A673 (cell line): ENCODE results near the gene MCUR1. TPM values are rescaled to one million over a fixed set of nuclear protein-coding genes. Genes with fewer than 3 reads are reported as not detected.

ENCODE experiments used
- BruUV-seq: library from RNA; stranded (reverse); fragments of 400-500 nt; replicated peaks from 2 replicates; lab custom pipeline; 2021; lab: Mats Ljungman, UMichigan
- CTCF ChIA-PET: fragments of 300-600 bp; sonication (Branson Sonifier 250); formaldehyde crosslinking; loops from one replicate; lab custom pipeline; 2022; ENCODE audit warnings: antibody characterized with exemption; lab: Charles Lee
- POLR2A ChIA-PET: fragments of 300-600 bp; sonication (Branson Sonifier 250); formaldehyde crosslinking; loops from one replicate; lab custom pipeline; 2022; ENCODE audit warnings: antibody characterized with exemption; ENCODE audit not compliant: low non-redundant PET; lab: Charles Lee
- DNase-seq: peaks from one replicate; pipeline ENCODE4 v3.0.0-alpha.2; 2015; ENCODE audit warnings: low spot score
- H3K27ac ChIP-seq: fragments of 200-600 bp; sonication (generic); 2 replicates; pipeline ENCODE4 v1.5.1; 2016; ENCODE audit warnings: mixed run types, low read depth, mild to moderate bottlenecking, mixed read lengths, antibody characterized with exemption, low read length; ENCODE audit not compliant: poor library complexity, severe bottlenecking
- H3K27me3 ChIP-seq: fragments of 200-600 bp; sonication (generic); replicated peaks from 2 replicates; pipeline ENCODE4 v1.6.1; 2017; ENCODE audit warnings: mixed run types, low read depth, mild to moderate bottlenecking, mixed read lengths, antibody characterized with exemption, low read length; ENCODE audit not compliant: insufficient read depth, poor library complexity
- H3K36me3 ChIP-seq: fragments of 200-600 bp; sonication (generic); 2 replicates; pipeline ENCODE4 v1.6.1; 2016; ENCODE audit warnings: mixed run types, mild to moderate bottlenecking, mixed read lengths, antibody characterized with exemption, low read length; ENCODE audit not compliant: insufficient read depth, poor library complexity, severe bottlenecking
- H3K4me1 ChIP-seq: fragments of 200-600 bp; sonication (generic); 2 replicates; pipeline ENCODE4 v1.6.1; 2017; ENCODE audit warnings: mixed run types, mild to moderate bottlenecking, mixed read lengths, antibody characterized with exemption, low read length; ENCODE audit not compliant: insufficient read depth, poor library complexity, severe bottlenecking
- H3K4me3 ChIP-seq: fragments of 200-600 bp; sonication (generic); 2 replicates; pipeline ENCODE4 v1.5.1; 2016; ENCODE audit warnings: low read depth, mixed run types, mild to moderate bottlenecking, mixed read lengths, low read length; ENCODE audit not compliant: poor library complexity, severe bottlenecking
- H3K9me3 ChIP-seq: fragments of 200-600 bp; sonication (generic); 2 replicates; pipeline ENCODE4 v1.6.1; 2016; ENCODE audit warnings: mixed run types, low read depth, mild to moderate bottlenecking, mixed read lengths, antibody characterized with exemption, low read length; ENCODE audit not compliant: poor library complexity, severe bottlenecking
- CTCF ChIP-seq: fragments of 300-800, 200-600 bp; sonication (generic); conservative IDR thresholded peaks from 2 replicates; pipeline ENCODE4 v1.5.1; 2017; ENCODE audit warnings: low read depth, mild to moderate bottlenecking, antibody characterized with exemption, low read length, moderate library complexity, mixed read lengths
- EZH2 ChIP-seq: fragments of 200-600 bp; sonication (generic); IDR thresholded peaks from 2 replicates; pipeline ENCODE4 v1.6.1; 2017; ENCODE audit warnings: borderline replicate concordance, low read depth, mild to moderate bottlenecking, mixed read lengths, antibody characterized with exemption, low read length; ENCODE audit not compliant: poor library complexity, severe bottlenecking
- intact Hi-C: fragments of 100-400 bp; cut with micrococcal nuclease; formaldehyde crosslinking; loops from one replicate; pipeline ENCODE4 v1.10.0; 2022; ENCODE audit not compliant: unreplicated experiment
- total RNA-seq: library from RNA; stranded (reverse); gene quantifications from 2 replicates; pipeline ENCODE4 v1.2.3, GENCODE V29; 2021

The MCUR1 gene
- total RNA-seq, 1 experiment from 2014 or later: 56.6 TPM

GRCh38 chr6:13741365-13741764 is 73.0 kb downstream of the MCUR1 start:
- intact Hi-C loops: no loop called here
- TF ChIP-seq CTCF (no peak), EZH2 (no peak)
- no peak for DNase-seq
- no TSS peak for BruUV-seq
- H3K4me3 ChIP-seq: no peak overlapping the region
- ChIA-PET POLR2A (no interaction called here), CTCF (no interaction called here)
- no peaks in the 10 kb centered on the region for H3K36me3 ChIP-seq
- no peak overlapping the region for H3K27ac ChIP-seq
- no peaks in the 10 kb centered on the region for H3K9me3 ChIP-seq
- H3K27me3 ChIP-seq: no peaks in the 10 kb centered on the region
- H3K4me1 ChIP-seq: no peaks in the 10 kb centered on the region

Other genes starting within 250 kb of the MCUR1 start
- 7.6 and 9.0 TPM in 2 replicates for gene SIRT5, start 240.0 kb downstream of the MCUR1 start, total RNA-seq
- 95.9 and 102 TPM in 2 replicates for gene NOL7, start 199.2 kb downstream of the MCUR1 start, total RNA-seq
- gene RANBP9, start 102.7 kb downstream of the MCUR1 start, total RNA-seq: 57.4 and 58.2 TPM in 2 replicates
- 20.7 and 20.8 TPM in 2 replicates for gene RNF182, start 110.4 kb upstream of the MCUR1 start, total RNA-seq